CD4-positive, alpha-beta T cell treated with Interleukin-1 beta for 1 hour (primary cell): Measurements from ENCODE around the gene PML.

Experiments used
- DNase-seq, 2 donors: peaks; one replicate each; pipeline ENCODE4 v3.0.0-alpha.2; 2020 to 2022

The PML gene

DNA sequence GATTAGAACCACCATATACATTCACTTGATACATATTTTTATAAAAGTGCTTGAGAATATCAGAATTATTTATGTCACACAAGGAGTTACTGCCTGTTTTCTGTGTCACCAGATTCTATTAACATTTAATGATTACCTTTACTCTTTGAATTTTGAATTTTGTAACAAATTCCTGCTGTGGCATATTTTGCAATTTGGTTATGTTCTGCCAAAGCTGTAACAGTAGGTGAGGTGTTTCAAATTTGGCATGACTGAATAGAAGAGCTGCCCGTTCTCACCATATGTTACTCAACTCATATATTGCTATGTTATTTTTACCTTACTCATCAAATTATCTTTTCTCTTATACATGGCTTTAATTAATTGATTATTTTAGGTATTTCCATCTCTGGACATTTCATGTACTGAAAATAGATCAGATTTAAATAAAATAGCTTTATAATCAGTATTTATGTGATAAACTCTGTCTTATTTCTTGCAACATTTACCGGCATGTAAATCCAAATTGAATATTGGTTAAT lies 18.9 kb downstream of the PML start:
- DNase-seq, result no peak

- DNase-seq, result no peak
These were observed 25.2 kb downstream of the PML start for GRCh38 chr15:74019734-74020133.

GRCh38 chr15:74022706-74023470 lies 28.4 kb downstream of the PML start:
- no peak for DNase-seq

DNA sequence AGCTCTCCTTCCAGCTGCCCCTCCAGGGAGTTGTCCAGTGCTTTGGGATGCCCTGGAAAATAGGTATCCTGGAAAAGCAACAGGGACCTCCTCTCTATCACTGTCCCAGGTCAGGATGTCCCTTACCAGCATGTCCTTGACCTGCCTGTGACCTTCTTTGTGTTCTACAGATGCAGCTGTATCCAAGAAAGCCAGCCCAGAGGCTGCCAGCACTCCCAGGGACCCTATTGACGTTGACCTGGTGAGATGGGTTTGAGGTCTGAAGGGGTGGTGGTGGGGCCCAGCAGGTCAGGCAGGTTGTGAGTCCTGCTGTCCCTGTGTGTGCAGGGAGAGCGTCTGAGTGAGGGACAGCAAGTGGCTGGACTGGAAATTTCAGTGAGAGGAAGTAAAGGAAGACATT lies 30.2 kb downstream of the PML start:
- DNase-seq, result no peak

- DNase-seq, result no peak
These were observed 30.9 kb downstream of the PML start for GRCh38 chr15:74025436-74025835.

- no peak for DNase-seq
These were observed 33.2 kb downstream of the PML start for GRCh38 chr15:74027688-74028087.

GRCh38 chr15:74028646-74029045 lies 34.1 kb downstream of the PML start:
- no peak for DNase-seq

GRCh38 chr15:74032046-74032445 lies 37.5 kb downstream of the PML start:
- DNase-seq, result no peak

DNA sequence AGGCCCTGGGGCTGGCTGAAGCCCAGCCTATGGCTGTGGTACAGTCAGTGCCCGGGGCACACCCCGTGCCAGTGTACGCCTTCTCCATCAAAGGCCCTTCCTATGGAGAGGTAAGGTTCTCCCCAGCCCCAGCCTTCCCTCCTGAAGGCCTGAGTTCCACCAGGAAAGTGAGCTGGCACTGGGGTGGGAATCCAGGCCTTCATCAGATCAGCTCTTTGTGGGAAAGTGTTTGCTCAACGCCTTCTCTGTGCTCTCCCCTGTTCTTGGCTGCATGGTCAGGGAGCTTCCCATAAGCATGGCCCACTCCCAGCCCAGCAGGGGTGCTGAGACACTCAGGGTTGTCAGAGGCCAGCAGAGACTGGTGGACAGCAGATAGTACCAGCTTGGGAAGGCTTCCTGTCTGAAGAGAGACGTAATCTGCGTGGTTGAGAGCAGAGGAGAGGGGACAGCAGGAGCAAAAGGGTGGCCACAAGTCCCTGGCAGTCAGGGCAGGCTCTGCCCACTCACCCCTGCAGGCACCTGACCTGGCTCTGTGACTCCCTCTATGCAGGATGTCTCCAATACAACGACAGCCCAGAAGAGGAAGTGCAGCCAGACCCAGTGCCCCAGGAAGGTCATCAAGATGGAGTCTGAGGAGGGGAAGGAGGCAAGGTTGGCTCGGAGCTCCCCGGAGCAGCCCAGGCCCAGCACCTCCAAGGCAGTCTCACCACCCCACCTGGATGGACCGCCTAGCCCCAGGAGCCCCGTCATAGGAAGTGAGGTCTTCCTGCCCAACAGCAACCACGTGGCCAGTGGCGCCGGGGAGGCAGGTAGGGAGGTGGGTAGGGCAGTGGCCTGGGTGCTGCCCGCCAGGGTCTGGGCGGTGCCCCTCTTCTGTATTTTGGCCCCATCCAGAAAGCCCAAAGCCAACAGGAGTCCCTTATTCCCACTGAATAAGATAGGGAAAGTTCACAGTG lies 38.4 kb downstream of the PML start:
- DNase-seq, result no peak

DNA sequence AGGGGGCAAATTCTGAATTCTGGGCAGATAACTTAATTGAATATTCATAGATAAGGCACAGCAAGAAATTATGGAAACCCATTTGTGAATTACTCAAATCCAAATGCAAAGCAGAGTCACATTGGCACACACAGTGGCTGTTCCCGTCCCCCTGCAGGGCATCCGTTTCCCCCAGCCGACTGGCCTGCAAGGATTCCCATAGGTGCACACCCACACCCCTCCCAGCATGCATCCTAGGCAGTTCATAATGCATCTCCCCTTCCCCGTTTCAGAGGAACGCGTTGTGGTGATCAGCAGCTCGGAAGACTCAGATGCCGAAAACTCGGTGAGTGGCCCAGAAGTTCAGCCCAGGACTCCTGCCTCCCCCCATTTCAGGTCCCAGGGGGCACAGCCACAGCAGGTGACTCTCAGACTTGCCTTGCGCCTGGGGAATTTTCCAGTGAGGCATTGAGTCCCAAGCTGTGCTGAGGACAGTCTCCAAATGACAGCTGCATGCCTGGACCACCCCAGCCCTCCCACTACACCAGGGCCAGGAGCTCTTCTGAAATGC lies 39.8 kb downstream of the PML start:
- DNase-seq, result no peak

- no peak for DNase-seq
These were observed 40.9 kb downstream of the PML start for GRCh38 chr15:74035121-74036017.

DNA sequence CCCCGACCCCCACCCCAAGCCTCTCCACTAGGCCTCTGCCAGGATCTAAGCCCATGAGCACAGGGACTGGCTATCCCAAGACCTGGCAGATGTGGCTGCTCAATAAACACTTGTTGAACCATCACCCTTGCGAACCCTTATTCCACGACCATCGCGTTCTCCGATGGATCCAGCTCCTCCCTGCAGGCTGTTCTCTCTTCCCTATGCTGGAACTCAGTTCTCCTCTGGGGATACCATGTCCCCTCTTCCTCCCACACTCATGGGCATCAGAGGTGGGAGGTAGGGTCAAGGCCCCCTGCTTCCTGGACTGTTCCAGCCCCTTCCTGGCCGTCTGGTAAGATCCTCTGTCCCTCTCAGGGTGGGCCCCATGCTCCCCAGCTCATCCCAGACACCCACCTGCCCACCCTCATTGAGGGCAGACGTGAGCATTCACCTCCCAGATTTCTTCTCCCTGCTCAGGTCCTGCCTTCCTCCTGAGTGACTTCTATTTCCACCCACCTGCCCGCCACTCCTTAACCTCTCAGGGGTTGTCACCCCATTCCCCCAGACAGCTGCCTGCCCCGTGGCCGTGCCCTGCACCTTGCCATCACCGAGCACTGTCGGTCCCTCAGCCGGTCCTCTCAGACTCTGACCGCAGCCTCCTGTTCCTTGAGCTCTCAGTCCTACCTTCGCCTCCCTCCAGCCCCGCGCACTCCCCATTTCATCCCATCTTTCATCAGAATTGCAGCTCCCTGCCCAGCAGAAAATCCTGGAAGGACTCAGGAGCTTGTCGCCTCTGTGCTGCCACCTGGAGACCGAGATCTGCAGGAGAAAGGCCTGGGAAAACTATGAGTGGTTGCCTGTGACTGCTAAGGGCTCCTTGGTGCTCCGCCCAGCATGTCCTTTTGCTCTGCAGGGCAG lies 42.0 kb downstream of the PML start:
- DNase-seq, result no peak

GRCh38 chr15:74037171-74038117 lies 42.9 kb downstream of the PML start:
- no peak for DNase-seq

- no peak for DNase-seq
These were observed 44.5 kb downstream of the PML start for GRCh38 chr15:74038707-74039655.

GRCh38 chr15:74039656-74040010 lies 45.1 kb downstream of the PML start:
- DNase-seq, result no peak

DNA sequence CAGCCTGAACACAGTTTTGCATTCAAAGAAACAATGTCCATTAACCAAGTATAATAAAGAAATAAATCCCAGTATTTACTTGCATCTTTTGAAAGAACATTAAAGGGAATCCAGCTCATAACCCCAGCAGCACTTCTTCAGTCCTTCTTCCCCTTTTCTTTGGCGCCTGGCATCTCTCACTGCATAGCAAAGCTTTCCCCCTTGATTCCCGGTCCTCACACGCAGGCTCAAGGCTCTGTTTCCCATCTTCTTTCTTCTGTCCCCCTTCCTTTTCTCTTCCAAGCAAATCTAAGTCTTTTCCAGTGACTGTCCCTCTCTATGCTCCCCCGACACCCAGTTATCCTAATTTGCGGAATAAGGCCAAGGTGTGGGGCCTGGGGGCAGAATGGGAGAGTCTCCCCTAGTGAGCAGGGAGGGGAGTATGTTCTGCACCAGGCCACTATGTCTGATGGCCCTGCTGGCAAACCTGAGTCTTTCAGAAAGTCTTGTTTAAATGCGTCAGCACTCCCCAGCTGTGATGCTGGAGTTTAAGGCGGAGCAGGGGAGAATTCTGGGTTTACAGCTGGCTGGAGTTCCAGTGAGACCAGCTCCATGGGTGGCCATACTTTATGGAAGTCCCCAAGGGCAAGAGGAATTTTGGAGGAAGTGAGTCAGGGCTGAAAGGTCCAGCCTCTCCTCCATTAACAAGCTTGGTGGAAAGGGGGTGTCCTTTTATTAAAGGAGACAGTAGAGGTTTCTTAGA lies 45.8 kb downstream of the PML start:
- no peak for DNase-seq

DNA sequence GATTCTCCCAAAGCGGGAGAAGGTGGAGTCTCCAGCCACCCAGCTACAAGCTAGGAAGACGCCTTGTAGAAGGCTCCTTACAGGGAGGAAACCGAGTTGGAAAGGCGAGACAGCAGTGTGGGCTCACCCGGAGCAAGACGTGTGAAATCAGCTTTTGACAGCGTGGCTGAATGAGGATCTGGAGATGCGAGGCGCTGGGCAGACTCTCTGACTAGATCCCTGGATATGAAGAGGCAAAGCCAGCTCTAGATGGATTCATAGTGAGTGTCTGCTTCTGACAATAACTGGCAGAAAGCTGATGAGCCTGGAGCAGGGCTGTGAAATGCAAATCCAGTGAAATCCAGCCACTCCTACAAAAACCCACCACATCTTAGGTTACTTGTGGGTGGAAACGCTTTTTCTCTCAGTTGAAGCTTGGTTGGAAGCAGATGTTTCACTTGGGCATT lies 46.8 kb downstream of the PML start:
- no peak for DNase-seq

DNA sequence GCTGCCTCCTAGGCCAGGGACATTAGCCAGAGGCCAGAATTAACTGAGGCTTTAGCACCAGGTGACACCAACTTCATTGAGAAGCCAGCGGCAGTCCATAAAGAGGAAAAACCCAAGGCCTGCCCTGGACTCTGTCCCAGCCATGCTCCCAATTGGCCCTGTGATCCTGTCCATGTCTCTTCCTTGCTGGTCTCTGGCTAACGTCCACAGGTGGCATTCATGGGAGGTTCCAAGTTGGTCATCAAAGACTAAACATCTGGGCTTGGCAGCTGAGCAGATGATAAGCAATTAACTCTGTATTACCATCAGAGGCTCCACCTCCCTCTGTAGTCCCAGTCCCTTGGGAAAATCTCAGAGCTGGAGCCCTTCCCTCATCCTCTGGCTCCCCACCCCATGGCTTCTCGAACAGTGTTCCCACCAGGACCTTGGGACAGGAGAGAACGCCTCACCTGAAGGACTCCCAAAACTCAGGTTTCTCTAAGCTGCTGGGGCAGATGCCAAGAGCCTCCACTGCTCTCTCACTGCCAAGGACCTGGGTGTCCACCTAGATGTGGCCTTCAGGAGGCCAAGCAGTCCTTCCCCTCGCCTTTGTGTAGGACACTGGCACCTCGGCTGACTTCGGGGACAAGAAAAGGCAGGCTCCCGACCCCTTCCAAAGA lies 47.4 kb downstream of the PML start:
- DNase-seq, result no peak
